Esophagus squamous epithelium (tissue), 5 donors: ENCODE measurements around the gene FOXA2. TPM values are rescaled to one million over a fixed set of nuclear protein-coding genes. Genes with fewer than 3 reads are reported as not detected.

Experiments used
- DNase-seq: peaks from one replicate; lab custom pipeline; 2025; lab: John Stamatoyannopoulos, UW
- H3K27ac ChIP-seq, 4 donors: fragments of 200-600 bp; sonication (generic); one replicate each; pipeline ENCODE4 v1.5.1; 2016 to 2019; ENCODE audit warnings: mild to moderate bottlenecking in 1 of 4
- H3K27me3 ChIP-seq, 4 donors: fragments of 200-600 bp; sonication (generic); 1 replicate in 3 of 4; 2 replicates in 1 of 4; pipeline versions ENCODE4 v1.5.1 to v1.6.0; 2017 to 2021; ENCODE audit warnings: antibody characterized with exemption in 1 of 4
- H3K36me3 ChIP-seq, 3 donors: fragments of 200-600 bp; sonication (generic); one replicate each; pipeline ENCODE4 v1.5.1; 2016 to 2019
- H3K4me1 ChIP-seq, 3 donors: fragments of 200-600 bp; sonication (generic); one replicate each; pipeline ENCODE4 v1.5.1; 2017 to 2019
- H3K4me3 ChIP-seq, 4 donors: fragments of 200-600 bp; sonication (generic); 1 replicate in 3 of 4; 2 replicates in 1 of 4; pipeline ENCODE4 v1.5.1; 2016 to 2019; ENCODE audit warnings: mild to moderate bottlenecking in 2 of 4, moderate library complexity in 1 of 4
- H3K9me3 ChIP-seq, 3 donors: fragments of 200-600 bp; sonication (generic); one replicate each; pipeline ENCODE4 v1.5.1; 2016 to 2019
- POLR2A ChIP-seq, 4 donors: fragments of 450-650 bp; IDR thresholded peaks; one replicate each; pipeline ENCODE4 v1.6.1; 2017; ENCODE audit warnings: antibody characterized with exemption in 4 of 4, mild to moderate bottlenecking in 4 of 4, moderate library complexity in 3 of 4
- WGBS, 2 donors: methylation state at CpG; one replicate each; pipeline ENCODE4 v1.1.5; 2018; 5-methylcytosine and 5-hydroxymethylcytosine counted together
- intact Hi-C: fragments of 100-400 bp; cut with DNase I; formaldehyde crosslinking; loops from one replicate; pipeline ENCODE4 v1.15.0; 2022
- total RNA-seq, 4 donors: library from RNA; depleted of rRNA; stranded (reverse); fragments of >200 nt; gene quantifications; one replicate each; pipeline ENCODE4 v1.1.0, GENCODE V29; 2016
- TF ChIP-seq, protein P1 (sequence below), 6 experiments: fragments of 450-650 bp in 4 of 6; fragments of 200-600 bp in 2 of 6; sonication (generic) in 2 of 6; IDR thresholded peaks; one replicate each; pipeline ENCODE4 v1.5.1; 2016 to 2019; ENCODE audit warnings: antibody characterized with exemption in 6 of 6, mild to moderate bottlenecking in 4 of 6, moderate library complexity in 4 of 6
- donor health status: DM: yes; HTN: yes; CAD: no.

Gene FOXA2
- total RNA-seq, 4 donors from 2014 or later = 0.13 TPM; not detected in 3

GRCh38 chr20:22623211-22623610, 38.8 kb upstream of the FOXA2 start:
- Histone ChIP-seq H3K36me3 (no peaks in the 10 kb centered on the region), H3K27ac (no peak overlapping the region), H3K4me1 (no peaks in the 10 kb centered on the region), H3K4me3 (no peak overlapping the region), H3K27me3 (peaks cover 0 to 23% (median 0%) of the 10 kb centered on the region in 4 donors), H3K9me3 (no peaks in the 10 kb centered on the region)
- no peak for DNase-seq
- 76 to 81% methylated on average over 4 of the region's 6 CpGs for WGBS, 2 donors
- TF ChIP-seq, protein P1, sequence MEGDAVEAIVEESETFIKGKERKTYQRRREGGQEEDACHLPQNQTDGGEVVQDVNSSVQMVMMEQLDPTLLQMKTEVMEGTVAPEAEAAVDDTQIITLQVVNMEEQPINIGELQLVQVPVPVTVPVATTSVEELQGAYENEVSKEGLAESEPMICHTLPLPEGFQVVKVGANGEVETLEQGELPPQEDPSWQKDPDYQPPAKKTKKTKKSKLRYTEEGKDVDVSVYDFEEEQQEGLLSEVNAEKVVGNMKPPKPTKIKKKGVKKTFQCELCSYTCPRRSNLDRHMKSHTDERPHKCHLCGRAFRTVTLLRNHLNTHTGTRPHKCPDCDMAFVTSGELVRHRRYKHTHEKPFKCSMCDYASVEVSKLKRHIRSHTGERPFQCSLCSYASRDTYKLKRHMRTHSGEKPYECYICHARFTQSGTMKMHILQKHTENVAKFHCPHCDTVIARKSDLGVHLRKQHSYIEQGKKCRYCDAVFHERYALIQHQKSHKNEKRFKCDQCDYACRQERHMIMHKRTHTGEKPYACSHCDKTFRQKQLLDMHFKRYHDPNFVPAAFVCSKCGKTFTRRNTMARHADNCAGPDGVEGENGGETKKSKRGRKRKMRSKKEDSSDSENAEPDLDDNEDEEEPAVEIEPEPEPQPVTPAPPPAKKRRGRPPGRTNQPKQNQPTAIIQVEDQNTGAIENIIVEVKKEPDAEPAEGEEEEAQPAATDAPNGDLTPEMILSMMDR (IDR thresholded peaks at IDR 0.05) = no peak
- no peak for TF ChIP-seq POLR2A (IDR thresholded peaks at IDR 0.05)
- intact Hi-C loops = no loop called here

DNA sequence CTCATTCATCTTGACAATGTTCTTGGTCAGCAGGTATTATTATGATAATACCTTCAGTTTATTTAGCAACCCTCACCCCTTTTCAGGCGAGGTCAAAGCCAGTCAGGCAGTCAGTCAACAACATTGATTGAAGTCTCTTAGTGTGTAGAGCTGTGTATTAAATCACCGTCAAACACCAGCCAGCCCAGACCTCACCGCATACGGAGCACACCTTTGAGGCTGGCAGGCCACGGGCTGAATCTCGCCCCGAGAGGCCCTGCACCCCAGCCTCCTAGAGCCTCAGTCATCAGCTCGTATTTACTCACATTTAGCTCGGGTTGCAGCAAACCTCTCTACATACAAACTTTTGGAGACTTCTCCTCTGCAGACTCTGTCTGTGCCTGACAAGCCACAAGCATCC, 36.0 kb upstream of the FOXA2 start:
- H3K4me3 ChIP-seq = no peak overlapping the region
- H3K36me3 ChIP-seq = no peaks in the 10 kb centered on the region
- no peaks in the 10 kb centered on the region for H3K9me3 ChIP-seq
- TF ChIP-seq, protein P1 (IDR thresholded peaks at IDR 0.05) = no peak
- no peak for TF ChIP-seq POLR2A (IDR thresholded peaks at IDR 0.05)
- H3K4me1 ChIP-seq = no peaks in the 10 kb centered on the region
- whole genome bisulfite sequencing, 2 donors = 56 to 66% methylated on average over 4 to 8 of the region's 9 CpGs
- H3K27me3 ChIP-seq = peaks cover 0 to 19% (median 0%) of the 10 kb centered on the region in 4 donors
- H3K27ac ChIP-seq = no peak overlapping the region
- intact Hi-C loops = no loop called here
- DNase-seq = no peak

GRCh38 chr20:22619806-22620205, 35.4 kb upstream of the FOXA2 start:
- Histone ChIP-seq H3K4me3 (no peak overlapping the region), H3K27me3 (peaks cover 0 to 19% (median 0%) of the 10 kb centered on the region in 4 donors), H3K27ac (no peak overlapping the region), H3K36me3 (no peaks in the 10 kb centered on the region), H3K9me3 (no peaks in the 10 kb centered on the region), H3K4me1 (no peaks in the 10 kb centered on the region)
- WGBS, 2 donors = 59 to 62% methylated on average over 6 of the region's 6 CpGs
- intact Hi-C loops = loop anchor here (10.0 kb wide), 1 partner anchor 245 kb away; no protein-coding TSS in a partner anchor
- TF ChIP-seq POLR2A (IDR thresholded peaks at IDR 0.05) = no peak
- TF ChIP-seq, protein P1 (IDR thresholded peaks at IDR 0.05) = no peak
- no peak for DNase-seq

GRCh38 chr20:22619272-22619671, 34.9 kb upstream of the FOXA2 start:
- Histone ChIP-seq H3K9me3 (no peaks in the 10 kb centered on the region), H3K4me3 (no peak overlapping the region), H3K4me1 (no peaks in the 10 kb centered on the region), H3K36me3 (no peaks in the 10 kb centered on the region), H3K27me3 (peaks cover 0 to 25% (median 0%) of the 10 kb centered on the region in 4 donors), H3K27ac (no peak overlapping the region)
- WGBS, 2 donors = 16 to 37% methylated on average over 2 of the region's 2 CpGs
- TF ChIP-seq POLR2A (IDR thresholded peaks at IDR 0.05) = no peak
- TF ChIP-seq, protein P1 (IDR thresholded peaks at IDR 0.05) = no peak
- intact Hi-C loops = loop anchor here (10.0 kb wide), 1 partner anchor 244 kb away; no protein-coding TSS in a partner anchor
- no peak for DNase-seq

DNA sequence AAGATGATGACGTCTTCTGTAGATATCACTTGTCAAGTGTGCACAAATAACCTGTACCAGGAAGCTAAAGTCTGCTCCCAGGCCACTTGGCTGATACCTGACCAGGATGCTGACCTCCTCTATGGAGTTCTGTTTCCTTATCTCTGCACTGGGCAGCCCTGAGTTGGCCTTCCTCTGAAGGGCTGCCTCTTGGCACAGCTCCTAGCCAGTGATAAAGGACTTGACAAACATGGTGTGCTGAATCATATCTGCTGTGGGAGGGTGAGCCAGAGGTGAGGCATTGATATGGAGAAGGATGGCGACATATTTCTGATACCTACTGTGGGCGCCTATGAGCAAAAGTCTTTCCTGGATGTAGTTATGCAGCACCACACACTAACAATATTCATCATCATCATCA, 32.8 kb upstream of the FOXA2 start:
- no peak for DNase-seq
- H3K27ac ChIP-seq = no peak overlapping the region
- no peak overlapping the region for H3K4me3 ChIP-seq

More for the DNA sequence above, 32.8 kb upstream of the FOXA2 start:
- 68 to 69% methylated on average over 3 of the region's 3 CpGs for WGBS, 2 donors
- intact Hi-C loops = loop anchor here (10.0 kb wide), 1 partner anchor 242 kb away; no protein-coding TSS in a partner anchor
- Histone ChIP-seq H3K27me3 (peaks cover 0 to 34% (median 0%) of the 10 kb centered on the region in 4 donors), H3K9me3 (no peaks in the 10 kb centered on the region), H3K4me1 (no peaks in the 10 kb centered on the region), H3K36me3 (no peaks in the 10 kb centered on the region)
- TF ChIP-seq POLR2A (IDR thresholded peaks at IDR 0.05) = no peak
- TF ChIP-seq, protein P1 (IDR thresholded peaks at IDR 0.05) = no peak
